NCI-H2029 treated with DMSO at 0.1 percent for 48 hours (cell line): ENCODE measurements around the gene ETV7.
"Not testable (repeated sequence)": the region's sequence is repeated elsewhere in the genome, so short reads cannot be mapped to it uniquely, and the experiment has no call there.

Experiments
- DNase-seq: peaks from one replicate; lab custom pipeline; 2025; lab: John Stamatoyannopoulos, UW

Gene ETV7

DNA sequence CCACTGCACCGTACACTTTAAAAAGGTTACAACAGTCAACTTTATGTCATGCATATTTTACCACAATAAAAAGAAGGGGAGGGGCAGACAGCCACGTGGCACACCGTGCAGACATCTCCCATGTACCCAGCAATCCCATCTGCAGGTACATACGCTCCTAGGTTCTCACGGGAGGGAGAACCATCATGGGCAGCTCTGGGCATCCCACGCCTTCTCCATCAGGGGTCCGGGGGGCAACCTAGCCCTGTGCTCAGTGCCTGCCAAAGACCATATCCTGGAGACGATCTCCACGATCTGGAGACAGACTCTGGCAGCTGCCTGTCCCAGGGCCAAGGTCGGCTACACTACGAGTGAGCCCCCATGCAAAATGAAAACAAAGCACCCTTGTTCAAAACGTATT lies 48.3 kb downstream of the ETV7 start:
- DNase-seq: no peak

DNA sequence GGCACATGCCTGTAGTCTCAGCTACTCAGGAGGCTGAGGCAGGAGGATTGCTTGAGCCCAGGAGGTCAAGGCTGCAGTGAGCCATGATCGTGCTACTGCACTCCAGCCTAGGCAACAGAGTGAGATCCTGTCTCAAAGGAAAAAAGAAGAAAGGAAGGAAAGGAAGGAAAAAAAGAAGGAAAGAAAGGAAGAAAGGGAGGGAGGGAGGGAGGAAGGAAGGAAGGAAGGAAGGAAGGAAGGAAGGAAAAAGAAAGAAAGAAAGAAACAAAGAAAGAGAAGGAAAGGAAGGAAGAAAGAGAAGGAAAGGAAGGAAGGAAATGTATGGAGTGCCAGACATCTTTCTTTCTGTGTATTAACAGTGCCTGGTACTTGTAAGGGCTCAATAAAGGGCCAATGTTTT lies 49.2 kb downstream of the ETV7 start:
- DNase-seq: not testable (repeated sequence)

DNA sequence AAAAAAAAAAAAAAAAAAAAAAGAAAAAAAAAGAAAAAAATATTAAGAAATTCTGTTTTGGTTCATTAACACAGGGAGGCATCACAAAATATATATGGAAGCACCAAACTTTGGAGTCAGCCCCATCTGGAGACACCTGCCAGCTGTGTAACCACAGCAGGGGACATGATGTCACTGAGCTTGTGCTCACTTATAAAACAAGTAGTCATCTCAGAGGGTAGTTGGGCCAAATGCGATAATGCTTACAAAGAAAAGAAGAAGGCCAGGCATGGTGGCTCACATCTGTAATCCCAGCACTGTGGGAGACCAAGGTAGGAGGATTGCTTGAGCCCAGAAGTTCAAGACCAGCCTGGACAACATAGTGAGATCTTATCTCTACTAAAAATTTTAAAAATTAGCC lies 49.7 kb downstream of the ETV7 start:
- DNase-seq: no peak

DNA sequence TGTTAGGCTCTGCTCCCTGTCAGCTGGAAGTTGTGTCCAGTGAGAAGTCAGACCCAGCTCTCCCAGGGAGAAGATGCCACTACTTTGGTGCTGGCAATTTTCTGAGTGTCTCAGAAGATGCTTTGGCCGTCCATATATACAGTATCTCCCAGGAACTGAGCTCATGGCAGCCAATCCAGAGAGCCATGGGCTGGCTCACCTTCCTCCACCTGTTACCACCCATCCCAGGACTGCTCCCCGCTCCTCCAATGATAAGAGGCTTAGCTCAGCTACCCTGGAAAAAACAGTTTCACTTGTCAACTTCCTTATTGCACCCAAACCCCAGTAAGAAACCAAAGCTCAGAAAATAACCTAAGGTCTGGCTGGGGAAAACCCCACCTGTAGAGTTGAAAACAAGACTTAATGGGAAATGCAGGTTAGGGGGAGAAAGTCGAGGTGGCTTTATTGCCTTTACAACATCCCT lies 50.7 kb downstream of the ETV7 start, which contains the start of gene BNIP5:
TSS of gene BNIP5 (minus strand) at position 110 of the 463 bp plus-strand sequence. CDS start 6,198 bp downstream, outside the sequence.
- DNase-seq: no peak

DNA sequence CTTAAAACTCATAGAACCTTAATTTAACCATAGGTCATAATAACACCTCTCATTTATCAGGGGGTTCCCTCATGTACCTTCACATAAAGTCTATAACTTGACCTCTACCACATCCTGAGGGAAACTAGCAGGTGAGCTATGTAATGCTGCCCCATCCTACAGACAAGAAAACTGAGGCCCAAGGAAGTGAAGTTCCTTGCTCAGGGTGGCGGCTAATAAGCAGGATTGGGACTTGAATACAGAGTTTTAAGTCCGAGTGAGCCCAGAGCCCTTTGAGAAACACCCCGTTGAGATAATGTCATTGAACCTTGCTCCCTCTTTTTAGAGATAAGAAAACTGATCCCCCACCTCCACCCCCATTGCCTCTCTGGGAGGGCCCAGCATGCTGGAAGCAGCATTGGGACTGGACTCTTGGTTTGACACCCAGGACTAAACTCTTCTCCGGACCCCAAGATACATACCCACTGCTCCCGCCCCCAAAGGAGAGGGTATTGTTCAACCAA lies 51.2 kb downstream of the ETV7 start:
- no peak for DNase-seq

DNA sequence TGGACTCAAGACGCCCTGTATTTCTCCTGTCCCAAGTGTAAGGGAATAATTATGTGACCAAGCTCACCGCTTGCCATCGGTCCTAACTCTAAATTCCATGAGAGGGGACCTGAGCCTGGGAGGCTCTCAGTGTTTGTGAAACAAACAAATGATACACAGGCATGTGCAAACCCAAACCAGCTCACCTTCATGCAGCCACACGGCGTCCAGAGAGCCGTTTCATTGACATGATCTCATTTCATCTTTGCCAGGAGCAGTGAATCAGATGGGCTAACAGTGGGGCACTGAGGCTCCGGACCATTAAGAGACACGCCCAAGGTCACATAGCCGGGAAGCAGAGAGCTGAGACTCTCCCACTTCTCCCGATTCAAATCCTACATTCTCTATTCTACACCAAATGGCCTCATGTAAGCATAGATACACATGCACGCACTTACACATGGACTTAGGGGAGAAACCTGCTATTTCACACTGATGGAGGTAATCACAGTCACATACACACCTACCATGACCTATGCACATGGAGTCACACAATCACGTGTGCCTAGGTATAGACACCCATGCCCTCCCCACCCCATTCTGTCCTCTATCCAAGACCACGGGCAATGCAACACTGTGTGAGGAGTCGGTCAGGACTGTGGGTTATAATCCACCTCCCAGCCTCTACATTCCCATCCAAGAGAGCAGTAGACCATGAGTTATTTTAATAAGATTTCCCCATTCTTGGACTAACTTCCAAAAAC lies 51.8 kb downstream of the ETV7 start:
- no peak for DNase-seq

DNA sequence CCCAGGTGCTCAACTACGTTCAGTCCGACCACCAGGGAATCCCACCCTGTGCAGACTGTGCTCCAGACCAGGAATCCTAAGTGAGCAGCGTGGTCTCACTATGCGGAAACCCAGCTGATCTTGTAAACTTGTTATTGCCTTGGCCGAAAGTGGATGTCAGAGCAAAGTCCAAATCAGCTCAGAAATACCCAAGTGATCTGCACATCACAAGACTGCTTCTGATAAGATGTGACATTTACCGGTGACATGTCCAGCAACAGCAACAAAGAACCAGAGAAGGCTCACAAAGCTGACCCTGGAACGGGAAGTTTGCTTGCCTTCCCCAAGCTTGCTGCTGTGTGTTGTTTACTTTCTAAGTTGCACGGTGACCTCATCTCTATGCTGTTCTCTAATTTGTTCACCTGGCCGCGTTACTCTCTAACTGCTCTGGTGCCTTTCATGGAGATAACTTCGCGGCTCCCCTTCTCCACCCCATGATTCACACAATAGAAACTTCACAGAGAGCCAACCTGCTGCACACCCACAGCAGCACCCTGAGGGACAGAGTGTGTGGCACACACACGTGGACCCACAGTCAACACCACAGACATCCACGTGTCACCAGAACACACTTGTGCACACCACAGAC lies 52.5 kb downstream of the ETV7 start:
- DNase-seq: no peak

DNA sequence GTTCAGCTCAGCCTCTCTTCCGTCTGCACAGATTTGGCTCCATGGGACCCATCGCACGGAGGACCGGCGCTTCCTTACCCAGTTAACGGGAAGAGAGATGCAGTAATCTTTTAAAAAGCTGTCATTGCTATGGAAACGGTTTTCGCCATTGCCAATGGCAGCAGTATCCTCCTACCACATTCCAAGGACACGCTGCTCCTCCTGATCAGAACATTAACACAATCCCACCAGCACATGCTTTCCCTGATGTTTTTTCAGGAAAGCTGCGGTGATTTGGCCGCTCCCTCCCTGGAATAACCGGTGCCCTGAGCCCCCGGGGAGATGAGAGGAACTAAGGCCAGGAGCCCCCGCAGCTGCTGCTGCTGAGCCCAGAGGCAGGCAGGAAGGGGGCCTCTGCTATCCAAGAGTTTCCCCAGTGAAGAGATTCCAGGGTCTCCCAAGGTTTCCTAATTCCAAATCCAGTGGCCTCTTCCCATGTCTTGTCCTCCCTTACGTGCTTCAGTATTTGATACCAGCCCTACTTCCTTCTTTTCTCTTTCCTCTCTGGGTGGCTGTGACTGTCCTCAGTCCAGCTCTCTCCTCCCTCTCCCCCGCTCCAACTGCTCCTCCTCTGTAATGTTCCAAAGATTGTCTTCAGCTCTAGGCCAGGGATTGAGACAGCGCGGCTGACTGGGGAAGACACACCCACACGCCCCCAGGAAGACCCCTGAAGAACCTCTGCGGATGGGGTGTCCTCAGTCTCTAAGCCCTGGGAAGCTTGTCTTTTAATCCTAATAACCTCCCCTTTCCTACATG lies 53.3 kb downstream of the ETV7 start:
- no peak for DNase-seq

DNA sequence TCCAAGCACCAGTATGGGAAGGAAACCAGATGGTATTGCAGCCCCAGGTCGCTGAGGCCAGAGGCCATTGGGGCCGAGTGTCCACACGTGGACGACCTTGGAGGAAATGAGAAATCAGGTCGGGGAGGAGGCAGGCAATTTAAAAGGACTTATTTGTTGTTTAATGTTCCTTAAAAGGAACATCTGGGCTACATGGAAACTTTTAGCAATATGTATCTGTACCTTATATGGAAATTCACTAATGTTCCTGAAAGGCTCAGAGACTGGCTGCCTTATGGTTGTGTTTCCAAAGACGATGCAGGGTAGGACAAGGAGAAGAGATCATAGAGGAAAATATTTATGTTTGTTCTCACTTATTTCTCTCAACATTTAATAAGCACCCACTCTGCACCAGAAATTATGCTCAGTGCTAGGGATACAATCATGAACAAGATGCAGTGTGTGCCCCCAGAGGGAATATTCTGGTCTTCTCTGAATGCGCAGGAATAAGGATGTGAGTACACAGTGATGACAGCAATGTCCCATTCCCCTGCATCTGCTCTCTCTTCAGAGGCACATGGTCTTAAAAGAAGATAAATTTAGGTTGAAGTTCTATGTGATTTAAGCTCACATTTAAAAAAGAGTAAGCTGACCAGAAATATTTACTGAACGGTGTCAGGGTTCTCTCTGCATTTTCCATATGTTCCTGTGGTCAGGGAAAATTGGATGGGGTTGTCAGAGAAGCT lies 54.1 kb downstream of the ETV7 start:
- no peak for DNase-seq

DNA sequence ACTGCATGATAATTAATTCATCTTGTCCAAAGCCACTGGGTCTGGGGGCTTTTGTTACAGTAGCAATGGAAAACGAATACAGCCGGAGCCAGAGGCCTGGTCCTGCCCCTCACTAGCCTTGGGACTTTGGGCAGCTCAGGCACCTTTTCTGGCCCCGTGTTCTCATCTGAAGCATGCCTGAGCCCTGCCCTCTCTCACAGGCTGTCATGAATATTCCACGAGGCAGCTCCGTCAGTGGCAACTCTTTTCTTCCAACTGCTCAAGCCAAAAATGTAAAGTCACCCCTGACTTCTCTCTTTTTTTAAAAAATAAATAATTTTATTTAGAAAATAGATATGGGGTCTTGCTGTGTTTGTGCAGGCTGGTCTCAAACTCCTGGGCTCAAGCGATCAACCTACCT lies 56.1 kb downstream of the ETV7 start:
- no peak for DNase-seq

DNA sequence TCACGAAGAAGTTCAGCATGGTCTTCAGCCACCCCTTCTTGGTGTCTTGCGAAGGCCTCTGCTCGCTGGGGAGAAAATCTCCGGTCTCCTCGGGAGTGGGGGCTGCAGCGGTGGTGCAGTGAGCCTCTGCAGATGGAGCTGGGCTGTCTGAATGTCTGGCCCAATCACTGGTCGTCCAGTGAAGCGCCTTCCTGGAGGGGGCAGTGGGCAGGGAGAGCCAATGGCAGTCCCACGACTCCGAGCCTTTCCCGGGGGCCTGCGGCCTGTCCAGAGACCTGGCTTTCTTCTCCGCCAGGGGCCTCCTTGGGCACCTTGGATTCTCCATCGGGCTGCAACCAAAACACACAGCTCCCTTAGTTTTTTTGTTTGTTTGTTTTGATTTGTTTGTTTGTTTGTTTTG lies 57.1 kb downstream of the ETV7 start:
- no peak for DNase-seq

DNA sequence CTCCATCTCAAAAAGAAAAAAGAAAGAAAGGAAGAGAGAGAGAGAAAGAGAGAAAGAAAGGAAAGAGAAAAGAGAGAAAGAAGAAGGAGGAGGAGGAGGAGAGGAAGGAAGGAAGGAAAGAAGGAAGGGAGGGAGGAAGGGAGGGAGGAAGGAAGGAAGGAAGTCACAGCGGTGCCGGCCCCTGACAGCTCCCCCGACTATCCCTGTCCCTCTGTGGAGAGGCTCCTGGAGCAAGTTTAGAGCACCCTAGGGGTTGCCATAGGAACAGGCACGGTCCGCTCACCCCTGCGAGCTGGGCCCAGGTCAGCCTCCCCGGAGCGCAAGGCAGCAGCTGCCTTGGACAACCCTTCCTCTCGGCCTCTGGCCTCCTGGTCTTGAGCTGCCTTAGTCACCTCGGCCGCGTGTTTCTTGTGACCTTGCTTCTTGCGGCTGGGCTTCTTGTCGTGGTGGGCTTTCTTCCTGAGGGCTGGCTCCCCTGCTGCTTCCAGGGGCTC lies 57.6 kb downstream of the ETV7 start:
- no peak for DNase-seq

DNA sequence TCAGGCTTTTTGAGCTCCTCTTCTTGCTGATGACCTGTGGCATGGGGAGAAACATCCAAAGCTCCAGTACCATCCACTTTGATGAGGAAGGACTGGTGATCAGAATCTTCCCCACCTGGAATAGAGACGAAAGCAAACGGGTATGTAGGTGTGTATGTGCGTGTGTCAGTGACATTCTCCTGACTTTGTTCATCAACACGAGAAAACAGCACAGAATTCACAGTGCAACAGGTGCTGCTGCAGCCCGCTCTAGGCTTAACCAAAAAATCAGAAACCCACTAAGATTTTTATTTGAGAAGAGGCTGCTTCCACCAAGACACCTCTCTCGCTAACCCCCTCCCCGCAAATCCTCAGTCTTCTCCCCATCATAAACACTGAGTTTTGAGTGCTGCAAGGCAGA lies 58.9 kb downstream of the ETV7 start:
- DNase-seq: no peak

DNA sequence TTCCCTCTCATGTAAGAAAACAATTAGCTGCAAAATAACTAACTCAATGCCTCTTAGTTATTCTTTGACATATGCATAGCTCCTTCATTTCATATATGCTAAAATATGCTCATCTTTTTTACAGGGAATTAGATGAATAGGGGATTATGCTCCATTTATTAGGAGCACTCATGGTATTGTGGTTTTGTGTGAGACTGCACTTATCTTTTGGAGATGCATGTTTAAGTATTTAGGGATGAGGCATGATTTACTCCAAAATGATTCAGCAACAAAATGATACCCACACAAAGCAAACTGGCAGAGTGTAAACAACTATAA lies 59.6 kb downstream of the ETV7 start:
- DNase-seq: no peak

DNA sequence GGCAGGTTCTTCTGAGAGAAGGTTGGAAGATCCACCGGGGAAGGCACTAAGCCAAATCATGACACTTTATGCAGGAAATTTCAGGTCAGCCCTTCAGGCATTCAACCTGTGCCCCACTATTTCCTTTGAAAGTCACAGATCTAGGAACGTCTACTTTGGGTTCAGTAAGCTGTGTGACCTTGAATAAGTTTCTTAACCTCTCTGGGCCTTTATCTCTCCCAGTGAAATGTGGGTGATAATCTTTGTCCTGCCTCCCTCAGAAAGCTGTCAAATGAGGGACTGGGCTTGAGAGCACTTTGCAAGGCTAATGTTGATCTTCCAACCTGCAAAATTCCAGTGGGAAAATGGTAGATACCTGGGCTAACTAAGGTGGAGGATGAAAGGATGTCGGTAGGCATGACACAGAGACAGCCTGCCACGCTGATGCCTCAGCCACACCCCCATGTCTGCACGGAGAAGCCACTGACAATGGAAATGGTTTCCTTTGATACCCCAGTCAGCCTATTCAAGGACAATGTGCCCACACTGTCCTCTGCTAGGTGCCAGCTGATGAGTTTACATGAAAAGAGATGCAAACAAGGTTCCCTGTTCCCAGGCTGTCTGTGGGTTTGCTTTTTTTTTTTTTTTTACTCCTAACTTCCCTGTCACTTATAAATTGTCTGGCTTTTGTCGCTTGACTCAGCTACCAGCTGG lies 60.1 kb downstream of the ETV7 start:
- DNase-seq: no peak

DNA sequence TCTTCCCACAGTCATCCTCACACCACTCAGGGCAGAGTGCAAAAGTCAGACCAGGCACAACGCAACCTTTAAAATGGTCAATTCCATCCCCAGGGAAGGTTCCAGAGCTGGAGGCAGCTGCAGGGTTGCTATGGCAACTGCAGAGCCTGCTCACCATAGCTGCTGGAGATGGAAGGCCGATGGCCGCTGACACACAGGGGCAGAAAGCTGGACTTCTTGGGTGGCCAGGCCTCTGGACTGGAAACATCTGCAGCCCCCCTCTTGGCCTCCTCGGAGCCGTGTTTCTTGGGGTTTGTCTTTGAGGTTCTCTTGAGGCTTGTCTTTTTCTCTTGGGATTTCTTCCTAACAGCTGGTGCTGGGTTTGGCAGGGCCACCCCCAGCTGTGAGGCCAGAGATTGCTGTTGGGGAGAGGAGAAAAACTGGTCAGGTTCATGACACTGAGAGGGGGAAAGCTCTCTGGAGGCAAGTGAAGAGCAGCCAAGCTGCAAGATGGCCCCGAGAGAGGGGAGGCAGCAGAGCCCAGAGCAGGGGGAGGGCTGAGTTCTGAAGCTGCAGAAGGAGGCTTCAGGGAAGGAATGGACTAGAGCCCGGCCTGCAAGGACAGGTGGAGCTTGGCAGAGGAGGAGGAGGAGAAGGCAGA lies 61.0 kb downstream of the ETV7 start:
- DNase-seq: no peak

DNA sequence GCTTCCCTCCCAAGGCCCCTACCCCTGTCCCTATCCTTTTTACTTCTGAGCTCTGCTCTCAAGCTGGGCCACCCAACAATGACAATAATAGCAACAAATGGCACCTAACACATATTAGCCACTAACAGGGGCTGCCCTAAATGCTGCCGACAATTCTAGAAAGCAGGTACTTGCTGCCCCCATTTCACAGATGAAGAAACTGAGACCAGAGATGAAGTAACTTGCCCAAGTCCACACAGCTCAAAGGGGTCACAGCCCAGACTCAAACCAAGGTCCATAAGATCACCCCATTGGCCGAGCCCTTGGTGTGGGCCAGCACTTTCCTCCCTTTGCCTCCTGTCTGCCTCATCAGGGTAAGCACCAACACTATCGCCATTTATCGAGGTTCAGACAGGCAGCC lies 62.8 kb downstream of the ETV7 start:
- no peak for DNase-seq

DNA sequence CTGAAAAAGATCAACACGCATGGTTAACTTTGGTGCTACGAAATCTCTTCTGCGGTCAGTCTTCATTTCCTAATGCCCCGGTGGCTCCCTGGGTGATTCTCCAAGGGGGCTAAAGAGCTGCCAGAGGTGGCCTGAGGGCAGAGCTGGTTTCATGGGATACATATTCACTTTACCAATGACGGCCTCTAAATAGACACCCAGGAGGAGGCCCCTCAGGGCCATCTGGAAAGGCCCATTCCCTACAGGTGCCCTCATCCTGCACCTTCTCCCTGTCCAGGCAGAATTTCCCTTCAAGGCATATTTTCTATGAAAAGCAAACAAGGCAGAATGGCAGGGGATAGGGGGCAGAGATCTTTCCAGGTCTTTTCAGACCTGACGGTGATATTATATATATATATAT lies 63.3 kb downstream of the ETV7 start:
- DNase-seq: no peak

DNA sequence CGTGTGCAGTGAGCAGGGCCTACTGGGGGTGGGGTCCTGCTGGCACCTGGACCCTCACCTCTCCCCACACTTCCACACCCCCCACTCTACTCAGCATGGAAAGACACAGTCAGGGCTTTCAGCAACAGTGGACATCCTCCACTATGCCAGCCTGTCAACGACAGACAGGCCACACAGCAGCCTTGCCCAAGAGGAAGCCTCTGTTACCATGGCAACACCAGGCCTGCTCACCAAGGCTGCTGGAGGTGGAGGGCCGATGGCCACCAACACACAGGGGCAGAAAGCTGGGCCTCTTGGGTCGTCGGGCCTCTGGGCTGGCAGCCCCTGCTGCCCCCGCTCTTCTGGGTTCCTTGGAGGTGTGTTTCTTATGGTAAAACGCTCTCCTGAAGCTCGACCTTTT lies 64.4 kb downstream of the ETV7 start:
- no peak for DNase-seq

DNA sequence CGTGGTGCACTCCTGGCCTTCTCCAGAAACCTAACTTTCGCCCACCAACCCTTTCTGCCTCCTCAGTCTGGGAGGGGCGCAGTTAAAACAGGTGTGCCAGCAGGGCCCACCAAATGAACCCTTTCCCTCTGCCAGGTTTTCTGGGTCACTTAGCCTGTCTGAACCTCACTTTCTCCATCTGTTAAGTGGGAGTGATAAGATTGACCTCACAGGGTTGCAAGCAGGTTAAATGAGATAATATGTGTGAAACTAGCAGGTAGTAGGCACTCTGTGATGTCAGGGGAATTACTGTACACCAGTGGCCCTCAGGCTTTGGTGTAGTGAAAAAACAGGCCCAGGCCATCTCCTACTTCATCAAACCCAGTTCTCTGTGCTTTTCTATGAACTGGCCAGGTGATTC lies 64.9 kb downstream of the ETV7 start:
- DNase-seq: no peak

DNA sequence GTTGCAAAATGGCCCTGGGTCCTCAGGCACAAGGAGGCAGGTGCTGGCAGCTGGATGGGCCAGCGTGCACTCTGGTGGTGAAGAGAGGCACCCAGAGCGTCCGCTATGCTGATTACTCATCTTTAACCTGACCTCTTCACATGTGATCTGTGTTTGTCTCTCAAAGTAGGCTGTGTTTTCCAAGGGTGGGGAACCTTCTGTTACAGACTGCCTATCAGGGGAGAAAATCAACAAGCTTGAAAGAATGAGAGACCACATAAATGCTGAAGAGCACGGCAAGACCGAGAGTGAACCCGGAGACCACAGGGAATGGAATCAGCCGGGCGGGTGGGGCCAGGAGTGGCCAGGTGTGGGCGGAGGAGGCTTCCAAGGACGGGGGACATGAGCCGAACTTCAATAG lies 67.0 kb downstream of the ETV7 start:
- peak; percentile 84 for DNase-seq
